Stimulated activated CD4-positive, alpha-beta T cell treated with anti-CD3 and anti-CD28 coated beads, Interleukin-2, amount 100 ng/mL, for 24 hours (primary cell): Measurements from ENCODE around the gene KLF13.

Source experiments
- DNase-seq, 2 donors: peaks; one replicate each; pipeline ENCODE4 v3.0.0-alpha.2; 2020

Gene KLF13

GRCh38 chr15:31385736-31386135, 59.1 kb downstream of the KLF13 start:
- DNase-seq, result no peak

GRCh38 chr15:31387092-31387478, 60.5 kb downstream of the KLF13 start:
- no peak for DNase-seq

- no peak for DNase-seq
Measured at GRCh38 chr15:31387479-31388118, 61.0 kb downstream of the KLF13 start.

- DNase-seq, result peak in 1 of 2 donors; percentile 16
Measured at GRCh38 chr15:31389576-31389975, 62.9 kb downstream of the KLF13 start.

- DNase-seq, result peak in 1 of 2 donors; percentile 13
Measured at GRCh38 chr15:31390029-31390428, 63.4 kb downstream of the KLF13 start.

- DNase-seq, result peak in 1 of 2 donors; percentile 16
Measured at GRCh38 chr15:31390777-31391486, 64.3 kb downstream of the KLF13 start.

GRCh38 chr15:31391687-31392671, 65.3 kb downstream of the KLF13 start:
- peak; percentile 82 to 90 for DNase-seq

- DNase-seq, result no peak
Measured at GRCh38 chr15:31392761-31393401, 66.2 kb downstream of the KLF13 start.

GRCh38 chr15:31393444-31394091, 66.9 kb downstream of the KLF13 start:
- no peak for DNase-seq

GRCh38 chr15:31396881-31397560, 70.4 kb downstream of the KLF13 start:
- DNase-seq, result no peak

- no peak for DNase-seq
Measured at GRCh38 chr15:31397851-31398661, 71.4 kb downstream of the KLF13 start.

GRCh38 chr15:31398677-31399301, 72.2 kb downstream of the KLF13 start:
- DNase-seq, result no peak

GRCh38 chr15:31399544-31400171, 73.0 kb downstream of the KLF13 start:
- no peak for DNase-seq

- no peak for DNase-seq
Measured at GRCh38 chr15:31400222-31400927, 73.7 kb downstream of the KLF13 start.

GRCh38 chr15:31401282-31401681, 74.6 kb downstream of the KLF13 start:
- no peak for DNase-seq

GRCh38 chr15:31402003-31402402, 75.4 kb downstream of the KLF13 start:
- DNase-seq, result no peak

GRCh38 chr15:31402511-31403056, 75.9 kb downstream of the KLF13 start:
- no peak for DNase-seq

- DNase-seq, result no peak
Measured at GRCh38 chr15:31403096-31403495, 76.5 kb downstream of the KLF13 start.

- no peak for DNase-seq
Measured at GRCh38 chr15:31403606-31404005, 77.0 kb downstream of the KLF13 start.
